ENCODE measurements around the gene SYPL2. TPM values are rescaled to one million over a fixed set of nuclear protein-coding genes. Genes with fewer than 3 reads are reported as not detected.
"Not testable (repeated sequence)": the region's sequence is repeated elsewhere in the genome, so short reads cannot be mapped to it uniquely, and the experiment has no call there.

SYPL2 gene
- under 1 TPM in 1 of 2 donors, not detected in 1; 0.09 TPM for total RNA-seq

DNA sequence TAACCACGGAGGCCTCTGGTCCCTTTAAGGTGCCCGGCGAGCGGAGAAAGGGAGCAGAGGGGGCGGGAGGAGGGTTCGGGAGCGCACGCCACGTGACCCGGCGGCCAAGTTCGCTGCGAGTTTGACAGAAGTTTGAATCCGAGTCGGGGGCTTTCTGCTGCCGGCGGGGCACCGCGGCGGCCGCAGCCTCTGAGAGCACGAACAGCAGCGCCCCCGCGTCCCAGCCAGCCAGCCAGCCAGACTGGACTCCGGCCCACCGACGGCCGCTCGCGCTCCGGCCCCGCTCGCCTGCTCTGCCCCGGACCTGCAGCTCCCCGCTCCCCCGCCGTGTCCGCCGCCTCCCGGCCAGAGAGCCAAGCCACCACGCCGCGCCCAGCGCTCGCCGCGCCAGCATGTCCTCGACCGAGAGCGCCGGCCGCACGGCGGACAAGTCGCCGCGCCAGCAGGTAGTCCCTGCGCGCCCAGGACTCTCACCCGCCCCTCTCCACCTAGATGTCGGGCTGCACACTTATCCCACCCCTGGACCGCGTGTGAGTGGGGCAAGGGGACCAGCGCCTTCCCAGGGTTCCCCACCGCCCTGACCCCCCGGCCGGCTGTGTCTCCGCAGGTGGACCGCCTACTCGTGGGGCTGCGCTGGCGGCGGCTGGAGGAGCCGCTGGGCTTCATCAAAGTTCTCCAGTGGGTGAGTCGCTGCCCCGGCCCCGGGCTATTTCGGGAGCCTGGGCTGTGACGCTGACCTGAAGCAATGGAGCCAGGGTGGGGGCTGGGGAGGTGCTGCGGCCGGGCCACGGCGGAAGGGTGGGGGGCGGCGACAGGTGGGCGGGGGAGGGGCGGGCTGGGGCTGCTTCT lies at the start of gene SYPL2:
SYPL2 (plus strand) TSS at position 95 of the 849 bp plus-strand sequence; CDS start at position 393, 298 bp downstream.
- Mint-ChIP-seq H3K36me3 (no peaks in the 10 kb centered on the region), H3K9me3 (no peaks in the 10 kb centered on the region), H3K27ac (peak within 1 kb of the TSS in 1 of 2 donors; percentile 29)
- ATAC-seq (peak; percentile 51 to 57), DNase-seq (ENCODE audit: low spot score in 2 of 2) (no peak)

DNA sequence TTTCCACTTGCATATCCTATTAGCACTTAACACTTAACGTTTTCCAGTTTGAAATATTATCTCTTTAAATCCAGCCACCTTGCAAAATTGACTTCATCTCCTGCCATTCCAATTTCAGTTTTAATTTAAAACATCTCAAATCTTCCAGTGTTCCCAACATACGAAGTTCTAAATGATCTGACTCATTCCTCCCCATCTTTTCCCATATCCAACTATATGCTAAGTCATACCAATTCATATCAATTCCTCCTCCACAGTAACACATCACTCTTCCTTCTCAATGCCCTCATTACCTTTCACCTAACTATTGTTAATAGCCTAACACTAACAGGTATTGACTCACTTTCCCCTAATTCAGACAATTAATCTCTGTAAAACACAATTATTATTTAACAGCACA lies 42.8 kb upstream of the SYPL2 start:
- ATAC-seq: no peak
- DNase-seq (ENCODE audit: low spot score in 2 of 2): no peak
- Mint-ChIP-seq H3K27ac (peak overlapping the region; percentile 46 to 92), H3K36me3 (peaks cover 18 to 24% of the 10 kb centered on the region in 2 donors), H3K9me3 (no peaks in the 10 kb centered on the region)

DNA sequence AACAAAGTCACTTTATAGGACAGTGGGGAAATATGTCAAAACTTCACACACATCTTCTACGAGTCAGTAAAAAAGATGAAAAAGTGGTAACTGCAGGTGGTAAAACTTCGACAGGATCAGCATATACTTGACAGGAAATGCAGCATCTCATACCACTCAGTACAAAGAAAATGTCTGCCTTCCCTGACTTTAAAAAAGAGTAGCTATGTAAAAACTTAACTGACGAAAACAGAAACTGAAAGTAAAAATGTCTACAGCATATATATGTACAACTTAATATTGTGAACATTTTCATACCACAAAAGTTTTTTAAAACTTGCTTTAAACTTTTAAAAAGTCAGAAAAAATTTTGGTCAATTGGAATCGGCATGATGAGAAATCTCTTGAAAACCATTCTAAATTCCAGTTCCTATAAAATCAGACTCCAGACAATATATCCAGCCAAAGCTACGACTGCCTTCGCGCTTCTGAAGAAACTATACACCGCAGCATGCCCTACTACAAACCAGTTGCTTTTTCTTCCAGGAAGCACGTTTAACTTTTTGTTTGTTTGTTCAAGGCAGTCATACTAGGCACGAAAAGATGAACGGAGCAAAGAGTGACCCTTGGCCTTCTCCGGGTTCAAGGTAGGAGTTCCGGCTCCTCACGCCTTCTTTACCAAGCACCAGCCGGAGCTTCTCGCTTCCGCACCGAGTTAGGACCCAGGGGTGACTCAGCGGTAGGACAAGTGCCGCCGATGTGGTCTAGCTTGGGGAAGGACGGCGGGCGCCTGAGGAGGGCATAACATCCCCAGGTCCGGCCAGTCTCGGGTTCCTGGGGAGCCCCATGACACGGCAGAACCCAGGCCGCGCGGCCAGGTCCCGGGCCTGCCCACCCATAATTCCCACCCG lies 40.7 kb upstream of the SYPL2 start:
- peak overlapping the region; percentile 92 to 94 for H3K27ac Mint-ChIP-seq
- H3K9me3 Mint-ChIP-seq: no peaks in the 10 kb centered on the region
- DNase-seq (ENCODE audit: low spot score in 2 of 2): peak; percentile 60 to 83
- peak; percentile 46 to 72 for ATAC-seq
- H3K36me3 Mint-ChIP-seq: peaks cover 18 to 24% of the 10 kb centered on the region in 2 donors

DNA sequence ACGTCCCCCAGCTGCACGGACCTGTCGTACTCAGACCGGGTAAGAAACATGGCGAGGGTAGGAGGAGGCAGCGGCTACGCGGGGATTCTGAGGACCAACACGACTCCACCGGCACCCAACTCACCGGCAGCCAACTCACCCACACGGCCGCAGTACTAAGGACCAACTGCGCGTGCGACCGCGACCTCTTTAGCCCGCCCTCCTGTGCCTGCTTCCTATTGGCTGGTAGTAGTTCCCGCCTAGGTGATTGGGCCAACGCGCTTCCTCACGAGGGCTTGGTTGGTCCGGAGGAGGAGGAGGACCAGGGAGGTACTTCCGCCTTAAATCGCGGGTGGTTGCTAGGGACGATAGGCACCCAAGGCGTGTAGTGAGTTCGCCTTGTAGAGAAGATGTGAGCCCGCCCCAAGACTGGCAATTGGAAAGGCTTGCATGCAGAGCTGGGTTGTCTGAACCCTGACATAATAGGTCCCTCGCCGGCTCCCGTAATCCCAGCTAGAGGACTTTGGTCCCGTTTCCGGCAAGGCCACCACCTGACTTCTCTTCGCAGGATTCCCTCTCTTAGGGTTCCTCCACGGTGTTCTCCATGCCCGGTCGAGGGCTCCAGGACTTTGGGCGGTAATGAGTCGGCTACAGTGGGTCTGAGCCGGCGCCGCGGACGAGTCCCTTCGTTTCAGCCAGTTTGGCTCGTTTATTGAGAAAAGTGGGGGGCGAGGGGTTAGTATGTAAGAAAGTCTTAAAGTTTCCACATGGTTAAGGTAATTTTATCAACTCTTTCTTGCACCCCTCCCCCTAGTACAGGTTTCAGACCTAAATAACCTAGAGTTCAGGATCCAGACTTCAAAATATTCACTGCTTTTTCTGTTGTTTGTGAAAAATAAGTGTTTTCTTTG lies 39.8 kb upstream of the SYPL2 start, which contains the start of gene PSMA5:
PSMA5 (minus strand) TSS at position 168 of the 890 bp plus-strand sequence; CDS start at position 50, 118 bp downstream.
- Mint-ChIP-seq H3K9me3 (no peaks in the 10 kb centered on the region), H3K27ac (peak within 1 kb of the TSS; percentile 92 to 94), H3K36me3 (peaks cover 18 to 24% of the 10 kb centered on the region in 2 donors)
- DNase-seq (ENCODE audit: low spot score in 2 of 2) (peak; percentile 89 to 96), ATAC-seq (peak; percentile 96 to 98)

DNA sequence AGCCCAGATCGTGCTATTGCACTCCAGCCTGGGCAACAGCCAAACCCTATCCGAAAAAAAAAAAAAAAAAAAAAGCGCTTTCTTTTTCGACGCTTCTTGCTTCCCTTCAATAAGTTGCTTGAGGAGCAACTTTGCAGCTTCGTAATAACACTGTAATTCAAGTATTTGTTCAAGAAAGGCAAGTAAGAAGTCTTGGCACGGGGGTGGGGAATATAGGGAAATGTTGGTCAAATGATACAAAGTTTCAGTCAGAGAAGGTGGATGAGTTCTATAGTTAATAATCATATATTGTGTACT lies 39.2 kb upstream of the SYPL2 start:
- Mint-ChIP-seq H3K36me3 (peaks cover 18 to 24% of the 10 kb centered on the region in 2 donors), H3K9me3 (no peaks in the 10 kb centered on the region), H3K27ac (peak overlapping the region; percentile 92 to 94)
- no peak for DNase-seq (ENCODE audit: low spot score in 2 of 2)
- ATAC-seq: no peak

DNA sequence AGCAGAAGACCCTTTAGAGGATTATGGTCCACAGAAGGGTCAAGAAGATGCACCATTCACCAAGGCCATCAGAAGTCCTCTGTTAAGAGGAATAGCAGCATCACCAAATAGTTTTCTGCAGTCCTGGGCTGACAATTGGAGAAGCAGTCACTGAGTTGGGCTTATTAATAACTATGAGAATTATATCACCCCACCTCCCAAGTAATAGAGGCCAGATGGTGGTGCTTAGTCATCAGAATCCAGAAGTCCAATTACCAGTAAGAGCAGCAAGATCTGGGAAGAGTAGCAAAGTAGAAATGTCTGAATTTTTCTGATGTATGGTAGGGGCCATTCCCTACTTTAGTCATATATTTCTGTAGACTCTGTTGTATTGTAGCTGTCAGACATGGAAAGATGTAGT lies 34.0 kb upstream of the SYPL2 start:
- ATAC-seq: no peak
- H3K27ac Mint-ChIP-seq: no peak overlapping the region
- H3K36me3 Mint-ChIP-seq: peaks cover 0 to 7% of the 10 kb centered on the region in 2 donors

DNA sequence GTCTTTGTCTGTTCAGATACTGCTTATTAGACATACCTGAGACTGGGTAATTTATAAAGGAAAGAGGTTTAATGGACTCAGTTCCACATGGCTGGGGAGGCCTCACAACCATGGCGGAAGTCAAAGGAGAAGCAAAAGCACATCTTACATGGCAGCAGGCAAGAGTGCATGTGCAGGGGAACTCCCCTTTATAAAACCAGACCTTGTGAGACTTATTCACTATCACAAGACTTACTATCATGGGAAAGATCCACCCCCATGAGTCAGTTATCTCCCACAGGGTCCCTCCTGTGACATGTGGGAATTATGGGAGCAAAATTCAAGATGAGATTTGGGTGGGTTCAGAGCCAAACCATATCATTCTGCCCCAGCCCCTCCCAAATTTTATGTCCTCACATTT lies 33.0 kb upstream of the SYPL2 start:
- peaks cover 0 to 7% of the 10 kb centered on the region in 2 donors for H3K36me3 Mint-ChIP-seq
- H3K9me3 Mint-ChIP-seq: peaks cover 0 to 11% of the 10 kb centered on the region in 2 donors
- DNase-seq (ENCODE audit: low spot score in 2 of 2): no peak
- ATAC-seq: no peak
- no peak overlapping the region for H3K27ac Mint-ChIP-seq

More for the DNA sequence above, 34.0 kb upstream of the SYPL2 start:
- DNase-seq (ENCODE audit: low spot score in 2 of 2): no peak
- H3K9me3 Mint-ChIP-seq: peaks cover 0 to 11% of the 10 kb centered on the region in 2 donors

DNA sequence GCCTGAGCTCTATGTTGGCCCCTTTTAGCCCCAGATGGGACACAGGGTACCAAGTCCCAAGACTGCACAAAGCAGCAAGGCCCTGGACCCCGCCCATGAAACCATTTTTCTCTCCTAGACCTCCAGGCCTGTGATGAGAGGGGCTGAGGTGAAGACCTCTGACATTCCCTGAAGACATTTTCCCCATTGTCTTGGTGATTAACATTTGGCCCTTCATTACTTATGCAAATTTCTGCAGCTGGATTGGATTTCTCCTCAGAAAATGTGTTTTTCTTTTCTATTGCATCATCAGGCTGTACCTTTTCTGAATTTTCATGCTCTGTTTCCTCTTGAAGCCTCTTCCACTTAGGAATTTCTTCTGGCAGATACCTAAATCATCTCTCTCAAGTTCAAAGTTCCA lies 31.9 kb upstream of the SYPL2 start:
- DNase-seq (ENCODE audit: low spot score in 2 of 2) (no peak), ATAC-seq (no peak)
- H3K9me3 Mint-ChIP-seq: peaks cover 0 to 11% of the 10 kb centered on the region in 2 donors
- no peak overlapping the region for H3K27ac Mint-ChIP-seq
- H3K36me3 Mint-ChIP-seq: peaks cover 0 to 7% of the 10 kb centered on the region in 2 donors

DNA sequence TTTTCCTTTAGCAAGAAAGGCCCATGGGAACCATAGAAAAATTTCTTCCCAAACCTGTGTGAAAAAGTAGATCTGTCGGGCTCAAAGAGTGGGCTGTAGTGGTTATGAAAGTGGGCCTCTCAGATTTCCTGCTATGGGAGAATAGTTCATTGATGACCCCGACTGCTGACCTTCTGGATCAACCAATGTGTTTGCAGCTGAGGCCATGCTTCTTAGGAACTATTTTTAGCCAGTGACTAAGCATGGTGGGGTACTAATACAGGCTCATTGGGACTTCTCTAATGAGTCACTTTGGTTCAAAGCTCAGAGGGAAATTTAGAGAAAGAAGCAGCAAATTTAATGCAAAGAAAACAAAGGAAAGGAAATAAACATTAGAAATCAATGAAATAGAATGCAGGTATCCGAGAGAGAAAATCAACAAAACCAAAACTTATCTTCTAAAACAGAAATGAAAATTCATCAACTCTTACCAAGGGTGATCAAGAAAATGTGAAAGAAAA lies 27.5 kb upstream of the SYPL2 start:
- Mint-ChIP-seq H3K27ac (no peak overlapping the region), H3K36me3 (peaks cover 0 to 7% of the 10 kb centered on the region in 2 donors), H3K9me3 (peaks cover 0 to 6% of the 10 kb centered on the region in 2 donors)
- no peak for DNase-seq (ENCODE audit: low spot score in 2 of 2)
- ATAC-seq: peak in 1 of 2 donors; percentile 66

DNA sequence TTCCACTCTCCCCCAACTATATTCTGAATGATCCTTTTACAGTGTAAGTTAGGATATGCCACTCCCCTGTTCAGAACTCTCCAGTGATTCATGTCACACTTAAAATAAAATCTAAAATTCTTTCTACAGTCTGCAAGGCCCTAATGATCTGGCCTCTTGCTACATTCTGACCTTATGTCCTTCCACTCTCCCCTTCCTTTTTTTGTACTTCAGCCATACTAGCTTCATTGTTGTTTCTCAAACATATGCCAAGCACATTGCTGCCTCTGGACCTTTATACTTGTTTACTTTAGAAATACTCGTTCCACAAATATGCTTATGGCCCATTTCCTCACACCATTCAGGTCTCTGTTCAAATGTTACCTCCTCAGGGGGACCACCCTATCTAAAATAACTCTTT lies 25.3 kb upstream of the SYPL2 start:
- ATAC-seq (no peak), DNase-seq (ENCODE audit: low spot score in 2 of 2) (no peak)
- Mint-ChIP-seq H3K36me3 (no peaks in the 10 kb centered on the region), H3K9me3 (no peaks in the 10 kb centered on the region), H3K27ac (no peak overlapping the region)

DNA sequence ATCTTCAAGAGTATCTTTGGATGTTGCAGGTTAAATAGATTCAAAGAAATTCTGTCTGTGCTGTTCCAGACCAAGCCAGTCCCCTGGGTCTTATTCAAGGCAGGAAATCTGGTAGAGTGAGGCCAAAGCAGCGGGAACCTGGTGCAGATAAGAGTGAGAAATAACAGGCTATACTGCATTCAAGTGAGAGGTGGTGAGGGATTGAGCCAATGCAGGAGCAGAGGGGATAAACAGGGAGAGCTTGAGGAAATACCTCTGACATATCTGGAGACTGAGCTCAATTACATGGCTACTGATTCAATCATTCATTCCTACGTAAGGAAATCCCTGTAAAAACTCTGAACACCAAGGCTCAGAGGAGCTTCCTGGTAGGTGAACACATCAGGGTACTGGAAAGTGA lies 22.9 kb upstream of the SYPL2 start:
- ATAC-seq (no peak), DNase-seq (ENCODE audit: low spot score in 2 of 2) (no peak)
- Mint-ChIP-seq H3K36me3 (no peaks in the 10 kb centered on the region), H3K27ac (no peak overlapping the region), H3K9me3 (no peaks in the 10 kb centered on the region)

DNA sequence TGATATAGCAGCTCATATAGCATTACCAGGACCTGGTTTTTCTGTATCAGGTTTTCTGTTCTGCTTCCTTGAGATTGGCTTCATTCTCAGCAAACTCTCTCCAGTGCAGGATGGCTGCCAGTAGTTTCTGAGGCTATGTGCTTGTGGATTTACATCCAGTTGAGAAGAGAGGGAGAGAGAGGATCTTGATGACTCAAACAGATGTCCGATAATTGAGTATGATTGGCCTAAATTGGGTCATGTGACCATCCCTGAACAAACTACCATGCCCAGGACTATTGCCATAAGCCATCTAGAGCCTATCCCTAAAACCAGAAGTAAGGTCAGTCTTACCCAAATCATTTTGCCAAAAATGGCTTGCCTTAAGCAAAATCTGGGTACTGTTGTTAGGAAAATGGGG lies 22.0 kb upstream of the SYPL2 start:
- Mint-ChIP-seq H3K9me3 (no peaks in the 10 kb centered on the region), H3K27ac (no peak overlapping the region), H3K36me3 (no peaks in the 10 kb centered on the region)
- DNase-seq (ENCODE audit: low spot score in 2 of 2) (no peak), ATAC-seq (no peak)

DNA sequence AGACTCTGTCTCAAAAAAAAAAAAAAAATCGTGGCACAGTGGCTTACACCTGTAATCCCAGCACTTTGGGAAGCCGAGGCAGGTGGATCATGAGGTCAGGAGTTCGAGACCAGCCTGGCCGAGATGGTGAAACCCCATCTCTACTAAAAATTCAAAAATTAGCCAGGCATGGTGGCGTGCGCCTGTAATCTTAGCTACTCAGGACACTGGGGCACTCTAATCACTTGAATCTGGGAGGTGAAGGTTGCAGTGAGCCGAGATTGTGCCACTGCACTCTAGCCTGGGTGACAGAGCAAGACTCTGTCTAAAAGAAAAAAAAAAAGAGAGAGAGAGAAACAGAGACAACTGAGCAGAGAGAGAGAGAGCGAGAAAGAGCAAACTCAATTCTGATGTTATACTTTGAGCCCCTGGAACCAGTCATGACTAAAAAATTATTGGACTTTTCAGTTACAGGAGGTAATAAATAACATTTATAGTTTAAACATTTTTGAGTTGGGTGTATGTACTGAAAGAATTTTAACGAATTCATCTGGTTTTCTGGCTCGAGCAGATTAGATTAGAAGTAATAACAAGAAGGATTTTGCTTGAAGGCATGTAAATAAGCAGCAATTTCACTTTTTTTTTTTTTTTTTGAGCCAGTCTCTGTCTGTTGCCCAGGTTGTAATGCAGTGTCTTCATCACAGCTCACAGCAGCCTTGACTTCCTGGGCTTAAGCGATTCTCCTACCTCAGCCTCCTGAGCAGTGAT lies 20.2 kb upstream of the SYPL2 start:
- not testable (repeated sequence) for H3K27ac Mint-ChIP-seq; ATAC-seq; DNase-seq (ENCODE audit: low spot score in 2 of 2); H3K9me3 Mint-ChIP-seq; H3K36me3 Mint-ChIP-seq

DNA sequence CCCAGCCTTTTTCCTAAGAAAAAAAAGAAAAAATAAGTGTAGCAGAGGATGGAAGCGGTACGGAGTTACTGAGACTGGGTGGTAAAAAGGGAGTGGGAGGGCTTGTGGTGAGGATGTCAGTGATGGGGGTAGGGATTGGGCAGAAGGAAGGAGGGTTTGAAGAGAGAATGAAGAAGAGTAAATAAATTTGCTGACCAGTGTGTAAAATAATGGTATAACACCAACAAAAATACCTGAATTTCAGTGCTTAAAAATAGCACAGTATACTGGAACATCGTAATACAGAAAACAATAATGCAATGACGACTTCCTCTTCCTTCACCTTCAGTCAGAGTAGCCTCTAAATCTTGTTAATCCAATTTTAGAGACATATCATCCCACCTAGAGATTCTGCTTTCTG lies 18.8 kb upstream of the SYPL2 start:
- DNase-seq (ENCODE audit: low spot score in 2 of 2): no peak
- Mint-ChIP-seq H3K27ac (no peak overlapping the region), H3K9me3 (no peaks in the 10 kb centered on the region), H3K36me3 (no peaks in the 10 kb centered on the region)
- ATAC-seq: no peak

DNA sequence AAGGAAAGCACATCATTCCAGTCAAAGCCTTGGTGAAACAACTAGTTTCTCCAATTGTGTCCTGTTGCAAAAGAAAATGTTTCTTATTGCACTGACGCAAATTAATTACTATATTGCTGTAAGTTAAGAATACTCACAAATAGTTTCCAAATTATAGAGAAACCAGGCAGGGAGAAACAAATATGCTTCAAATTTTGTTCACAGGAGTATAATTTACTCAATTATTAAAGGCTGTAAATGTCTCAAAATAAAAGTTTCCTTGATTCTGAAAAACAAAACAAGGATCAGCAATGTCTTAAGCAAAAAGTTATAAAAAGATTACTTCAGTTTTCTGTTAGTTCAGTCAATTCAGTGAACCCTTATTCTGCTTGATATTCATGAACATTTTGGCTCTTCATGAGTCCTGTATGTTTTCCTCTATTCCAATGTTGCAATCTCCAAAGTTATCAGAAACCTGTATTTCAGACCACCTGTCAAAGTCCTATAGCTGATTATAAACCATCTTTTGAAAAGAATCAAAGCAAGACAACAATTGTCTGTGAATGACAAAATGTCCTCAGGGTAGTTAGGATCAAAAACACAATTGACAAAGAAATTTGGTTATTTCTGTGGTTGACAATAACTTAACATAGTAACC lies 11.7 kb upstream of the SYPL2 start:
- DNase-seq (ENCODE audit: low spot score in 2 of 2) (no peak), ATAC-seq (no peak)
- Mint-ChIP-seq H3K9me3 (peaks cover 0 to 13% of the 10 kb centered on the region in 2 donors), H3K36me3 (peaks cover 10 to 22% of the 10 kb centered on the region in 2 donors), H3K27ac (no peak overlapping the region)

Measured in activated naive CD4-positive, alpha-beta T cell treated with anti-CD3 and anti-CD28 coated beads, Interleukin-2, amount 50 U/mL, for 72 hours (primary cell).